ENCODE results near the gene CLASP1. TPM values are rescaled to one million over a fixed set of nuclear protein-coding genes. Genes with fewer than 3 reads are reported as not detected.

Gene CLASP1
- total RNA-seq, 2 experiments from 2014 or later, result 33.8 to 72.4 TPM

DNA sequence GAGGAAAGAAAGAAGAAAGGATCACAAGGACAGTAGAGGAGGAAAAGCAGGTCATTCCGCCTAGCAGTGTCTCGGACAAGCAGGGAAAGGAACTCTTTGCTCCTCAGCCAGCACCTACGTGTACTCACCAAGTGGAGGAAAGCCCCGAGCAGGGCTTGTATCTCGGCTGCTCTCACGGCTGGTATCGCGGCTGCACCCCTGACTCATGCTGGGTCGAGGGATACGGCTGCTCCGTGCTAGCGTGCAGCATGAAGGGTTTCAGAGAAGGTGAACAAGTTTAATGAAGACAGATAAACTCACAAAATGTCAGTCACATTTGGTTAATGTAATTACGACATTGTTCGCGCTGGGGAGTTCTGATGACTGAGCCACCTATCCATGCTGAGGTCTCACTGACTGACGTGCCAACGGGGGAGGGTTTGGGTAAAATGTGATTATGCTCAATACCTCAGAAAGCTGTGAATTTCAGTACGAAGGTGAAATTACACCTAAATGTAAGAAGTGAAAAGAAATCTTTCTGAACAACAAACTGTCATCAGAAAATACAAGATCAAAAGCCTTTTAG is 230.7 kb downstream of the CLASP1 start:
- TF ChIP-seq, protein P1, sequence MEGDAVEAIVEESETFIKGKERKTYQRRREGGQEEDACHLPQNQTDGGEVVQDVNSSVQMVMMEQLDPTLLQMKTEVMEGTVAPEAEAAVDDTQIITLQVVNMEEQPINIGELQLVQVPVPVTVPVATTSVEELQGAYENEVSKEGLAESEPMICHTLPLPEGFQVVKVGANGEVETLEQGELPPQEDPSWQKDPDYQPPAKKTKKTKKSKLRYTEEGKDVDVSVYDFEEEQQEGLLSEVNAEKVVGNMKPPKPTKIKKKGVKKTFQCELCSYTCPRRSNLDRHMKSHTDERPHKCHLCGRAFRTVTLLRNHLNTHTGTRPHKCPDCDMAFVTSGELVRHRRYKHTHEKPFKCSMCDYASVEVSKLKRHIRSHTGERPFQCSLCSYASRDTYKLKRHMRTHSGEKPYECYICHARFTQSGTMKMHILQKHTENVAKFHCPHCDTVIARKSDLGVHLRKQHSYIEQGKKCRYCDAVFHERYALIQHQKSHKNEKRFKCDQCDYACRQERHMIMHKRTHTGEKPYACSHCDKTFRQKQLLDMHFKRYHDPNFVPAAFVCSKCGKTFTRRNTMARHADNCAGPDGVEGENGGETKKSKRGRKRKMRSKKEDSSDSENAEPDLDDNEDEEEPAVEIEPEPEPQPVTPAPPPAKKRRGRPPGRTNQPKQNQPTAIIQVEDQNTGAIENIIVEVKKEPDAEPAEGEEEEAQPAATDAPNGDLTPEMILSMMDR (conservative IDR thresholded peaks at IDR 0.05; ENCODE audit: low read length), result no peak
- TF ChIP-seq EZH2phosphoT487 (IDR thresholded peaks at IDR 0.05; ENCODE audit: borderline replicate concordance, low read depth, low read length), result no peak
- no peak for DNase-seq (ENCODE audit: low spot score)
- no peaks in the 10 kb centered on the region for H3K79me2 ChIP-seq (ENCODE audit: insufficient read depth, low read depth, low read length)
- H3K9me2 ChIP-seq (ENCODE audit: insufficient read depth, low read length), result no peaks in the 10 kb centered on the region
- no peaks in the 10 kb centered on the region for H4K20me1 ChIP-seq (ENCODE audit: insufficient read depth, low read length)
- no peaks in the 10 kb centered on the region for H3K9me3 ChIP-seq (ENCODE audit: low read length)
- no peak overlapping the region for H3K27ac ChIP-seq (ENCODE audit: low read depth, low read length, poor library complexity, severe bottlenecking)
- H3K4me3 ChIP-seq (ENCODE audit: low read depth, low read length, poor library complexity, severe bottlenecking), result no peak overlapping the region
- H3K4me2 ChIP-seq (ENCODE audit: low read length), result no peak overlapping the region
- no TSS peak for BruUV-seq (replicated peaks)
- ChIA-PET CTCF (ENCODE audit: unreplicated experiment) (no interaction called here), POLR2A (no interaction called here)
- H3K4me1 ChIP-seq (ENCODE audit: insufficient read depth, low read length, poor library complexity, severe bottlenecking), result no peaks in the 10 kb centered on the region
- intact Hi-C loops (cut with micrococcal nuclease; ENCODE audit: unreplicated experiment), result loop anchor here (5.0 kb wide), 1 partner anchor 94 kb away; no protein-coding TSS in a partner anchor
- no peak overlapping the region for H2AFZ ChIP-seq (ENCODE audit: low read length)
- H3K36me3 ChIP-seq (ENCODE audit: insufficient read depth, low read length), result peaks cover 38% of the 10 kb centered on the region

DNA sequence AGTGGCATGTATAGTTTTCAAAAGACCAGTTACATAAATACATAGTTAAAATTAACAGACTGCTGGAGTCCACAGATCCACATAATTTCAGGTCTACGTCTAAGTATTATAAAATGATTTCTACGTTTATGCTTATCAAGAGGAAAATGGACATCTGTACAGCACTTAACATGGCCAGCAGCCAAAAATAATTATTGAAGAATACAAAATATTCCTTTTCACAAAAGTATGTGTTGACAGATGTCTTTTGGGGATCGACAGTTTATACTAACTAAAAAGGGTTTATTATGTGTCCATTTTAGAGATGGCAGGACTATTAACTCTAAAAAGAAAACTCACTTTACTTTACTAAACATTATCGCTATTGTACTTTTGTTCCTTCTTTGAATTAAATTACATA is 231.4 kb downstream of the CLASP1 start:
- no peaks in the 10 kb centered on the region for H3K4me1 ChIP-seq (ENCODE audit: insufficient read depth, low read length, poor library complexity, severe bottlenecking)
- CTCF ChIA-PET (ENCODE audit: unreplicated experiment), result no interaction called here
- TF ChIP-seq, protein P1 (conservative IDR thresholded peaks at IDR 0.05; ENCODE audit: low read length), result no peak
- TF ChIP-seq EZH2phosphoT487 (IDR thresholded peaks at IDR 0.05; ENCODE audit: borderline replicate concordance, low read depth, low read length), result no peak
- peaks cover 36% of the 10 kb centered on the region for H3K36me3 ChIP-seq (ENCODE audit: insufficient read depth, low read length)
- no peak overlapping the region for H3K4me3 ChIP-seq (ENCODE audit: low read depth, low read length, poor library complexity, severe bottlenecking)
- no peak overlapping the region for H3K27ac ChIP-seq (ENCODE audit: low read depth, low read length, poor library complexity, severe bottlenecking)
- H3K9me2 ChIP-seq (ENCODE audit: insufficient read depth, low read length), result no peaks in the 10 kb centered on the region
- no peaks in the 10 kb centered on the region for H3K9me3 ChIP-seq (ENCODE audit: low read length)
- intact Hi-C loops (cut with micrococcal nuclease; ENCODE audit: unreplicated experiment), result loop anchor here (5.0 kb wide), 1 partner anchor 94 kb away; no protein-coding TSS in a partner anchor
- POLR2A ChIA-PET, result no interaction called here
- DNase-seq (ENCODE audit: low spot score), result no peak
- no TSS peak for BruUV-seq (replicated peaks)
- no peaks in the 10 kb centered on the region for H3K79me2 ChIP-seq (ENCODE audit: insufficient read depth, low read depth, low read length)
- H2AFZ ChIP-seq (ENCODE audit: low read length), result no peak overlapping the region
- no peak overlapping the region for H3K4me2 ChIP-seq (ENCODE audit: low read length)
- no peaks in the 10 kb centered on the region for H4K20me1 ChIP-seq (ENCODE audit: insufficient read depth, low read length)

DNA sequence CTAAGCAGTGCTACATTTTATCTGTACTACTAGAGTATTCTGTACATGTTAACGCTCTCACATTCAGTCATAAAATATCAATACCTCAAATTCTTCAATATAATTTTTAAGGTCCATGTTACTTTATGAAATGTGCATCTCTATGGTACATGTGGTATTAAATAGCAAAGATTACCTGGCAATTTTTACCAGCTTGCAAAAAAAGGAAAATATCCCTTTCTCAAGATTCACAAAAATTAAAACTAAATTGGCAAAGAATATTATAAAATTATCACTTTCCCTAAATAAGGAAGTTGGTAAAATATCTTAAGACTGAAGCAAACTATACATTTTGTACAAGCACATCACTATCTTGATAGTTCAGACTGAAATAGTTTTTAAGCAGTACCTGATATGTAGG is 233.5 kb downstream of the CLASP1 start:
- Histone ChIP-seq H2AFZ (ENCODE audit: low read length) (no peak overlapping the region), H3K4me2 (ENCODE audit: low read length) (no peak overlapping the region), H3K9me3 (ENCODE audit: low read length) (no peaks in the 10 kb centered on the region), H3K79me2 (ENCODE audit: insufficient read depth, low read depth, low read length) (no peaks in the 10 kb centered on the region), H3K36me3 (ENCODE audit: insufficient read depth, low read length) (peaks cover 21% of the 10 kb centered on the region), H3K4me3 (ENCODE audit: low read depth, low read length, poor library complexity, severe bottlenecking) (no peak overlapping the region), H3K9me2 (ENCODE audit: insufficient read depth, low read length) (no peaks in the 10 kb centered on the region), H3K4me1 (ENCODE audit: insufficient read depth, low read length, poor library complexity, severe bottlenecking) (no peaks in the 10 kb centered on the region), H4K20me1 (ENCODE audit: insufficient read depth, low read length) (no peaks in the 10 kb centered on the region), H3K27ac (ENCODE audit: low read depth, low read length, poor library complexity, severe bottlenecking) (no peak overlapping the region)
- BruUV-seq (replicated peaks), result no TSS peak
- ChIA-PET CTCF (ENCODE audit: unreplicated experiment) (no interaction called here), POLR2A (no interaction called here)
- no peak for DNase-seq (ENCODE audit: low spot score)
- TF ChIP-seq, protein P1 (conservative IDR thresholded peaks at IDR 0.05; ENCODE audit: low read length), result no peak
- no peak for TF ChIP-seq EZH2phosphoT487 (IDR thresholded peaks at IDR 0.05; ENCODE audit: borderline replicate concordance, low read depth, low read length)
- intact Hi-C loops (cut with micrococcal nuclease; ENCODE audit: unreplicated experiment), result loop anchor here (5.0 kb wide), 1 partner anchor 97 kb away; no protein-coding TSS in a partner anchor
